Lung (tissue), 12 donors: ENCODE data around the gene PPFIA3. TPM values are rescaled to one million over a fixed set of nuclear protein-coding genes. Genes with fewer than 3 reads are reported as not detected.

Experiments
- ATAC-seq: fragments of 200-7000 bp; cut with Tn5 transposase; one replicate; pipeline ENCODE4 v1.9.1; 2020; ENCODE audit warnings: moderate number of reproducible peaks; ENCODE audit not compliant: insufficient read depth, low FRiP score
- DNase-seq, 3 donors: peaks; one replicate each; pipeline ENCODE4 v3.0.0-alpha.2; 2013 to 2017
- H3K27ac ChIP-seq, 2 donors: one replicate each; pipeline ENCODE4 v1.5.1; 2013; ENCODE audit warnings: mild to moderate bottlenecking in 2 of 2, moderate library complexity in 2 of 2, control low read depth in 1 of 2, inconsistent platforms in 1 of 2, low read depth in 1 of 2, low read length in 1 of 2
- H3K27me3 ChIP-seq, 3 donors: one replicate each; pipeline ENCODE4 v1.5.1; 2013; ENCODE audit warnings: low read length in 2 of 3; ENCODE audit not compliant: control insufficient read depth in 3 of 3, insufficient read depth in 3 of 3
- H3K36me3 ChIP-seq, 4 donors: one replicate each; pipeline ENCODE4 v1.5.1; 2013; ENCODE audit warnings: low read length in 4 of 4, mild to moderate bottlenecking in 1 of 4, moderate library complexity in 1 of 4; ENCODE audit not compliant: control insufficient read depth in 4 of 4, insufficient read depth in 4 of 4
- H3K4me1 ChIP-seq, 5 donors: one replicate each; pipeline ENCODE4 v1.5.1; 2013; ENCODE audit warnings: low read length in 5 of 5, mild to moderate bottlenecking in 2 of 5, moderate library complexity in 1 of 5; ENCODE audit not compliant: control insufficient read depth in 5 of 5, insufficient read depth in 5 of 5
- H3K4me3 ChIP-seq: one replicate; pipeline ENCODE4 v1.5.1; 2013; ENCODE audit warnings: mild to moderate bottlenecking, control low read depth, moderate library complexity
- H3K9ac ChIP-seq, 2 donors: one replicate each; pipeline ENCODE4 v1.5.1; 2013; ENCODE audit warnings: low read length in 2 of 2, control low read depth in 1 of 2; ENCODE audit not compliant: insufficient read depth in 1 of 2
- H3K9me3 ChIP-seq, 4 donors: one replicate each; pipeline ENCODE4 v1.5.1; 2013; ENCODE audit warnings: low read length in 3 of 4, mild to moderate bottlenecking in 1 of 4, moderate library complexity in 1 of 4; ENCODE audit not compliant: control insufficient read depth in 4 of 4, insufficient read depth in 3 of 4
- WGBS, 2 donors: extraction: QIAGEN DNeasy Blood & Tissue Kit; methylation state at CpG; one replicate each; pipeline ENCODE4 v1.1.7; 2013; 5-methylcytosine and 5-hydroxymethylcytosine counted together
- polyA plus RNA-seq, 2 donors: library from polyadenylated mRNA; stranded (reverse); fragments of 200-250 nt; gene quantifications; one replicate each; pipeline ENCODE4 v1.2.1, GENCODE V29; 2013
- total RNA-seq, 2 donors: library from RNA; depleted of rRNA in 1 of 2; stranded (reverse); fragments of >200 nt in 1 of 2; gene quantifications; one replicate each; pipeline ENCODE4 v1.2.1, GENCODE V29; 2014 to 2021
- TF ChIP-seq, protein P1 (sequence below): IDR thresholded peaks from 2 replicates; pipeline ENCODE4 v1.5.1; 2012; ENCODE audit warnings: mild to moderate bottlenecking; ENCODE audit errors: control extremely low read depth, extremely low read depth
- donor health status: control.
- donor health status: control.
- donor health status: Bipolar disorder and iron deficiency.
- donor health status: healthy.
- donor health status: DM: yes; HTN: yes; CAD: no.

PPFIA3 gene
- total and polyA plus RNA-seq, 4 donors, result 3.0 to 10.6 (median 8.6) TPM

DNA sequence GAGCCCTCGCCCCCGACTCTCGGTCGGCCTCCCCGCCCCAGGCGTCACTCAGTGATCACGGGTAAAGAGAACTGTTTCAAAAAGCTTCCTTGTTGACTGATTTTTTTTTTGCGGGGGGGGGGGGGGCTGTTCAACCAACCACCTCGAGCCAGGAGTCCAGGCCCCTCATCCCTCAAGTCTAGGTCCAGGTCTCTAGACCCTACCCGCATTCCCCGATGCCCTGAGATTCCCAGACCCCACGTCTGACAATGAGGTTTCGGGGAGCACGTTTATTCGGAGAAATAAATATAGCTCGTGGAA lies 31.6 kb downstream of the PPFIA3 start:
- no peaks in the 10 kb centered on the region for H3K27me3 ChIP-seq
- H3K9ac ChIP-seq, result no peak overlapping the region

DNA sequence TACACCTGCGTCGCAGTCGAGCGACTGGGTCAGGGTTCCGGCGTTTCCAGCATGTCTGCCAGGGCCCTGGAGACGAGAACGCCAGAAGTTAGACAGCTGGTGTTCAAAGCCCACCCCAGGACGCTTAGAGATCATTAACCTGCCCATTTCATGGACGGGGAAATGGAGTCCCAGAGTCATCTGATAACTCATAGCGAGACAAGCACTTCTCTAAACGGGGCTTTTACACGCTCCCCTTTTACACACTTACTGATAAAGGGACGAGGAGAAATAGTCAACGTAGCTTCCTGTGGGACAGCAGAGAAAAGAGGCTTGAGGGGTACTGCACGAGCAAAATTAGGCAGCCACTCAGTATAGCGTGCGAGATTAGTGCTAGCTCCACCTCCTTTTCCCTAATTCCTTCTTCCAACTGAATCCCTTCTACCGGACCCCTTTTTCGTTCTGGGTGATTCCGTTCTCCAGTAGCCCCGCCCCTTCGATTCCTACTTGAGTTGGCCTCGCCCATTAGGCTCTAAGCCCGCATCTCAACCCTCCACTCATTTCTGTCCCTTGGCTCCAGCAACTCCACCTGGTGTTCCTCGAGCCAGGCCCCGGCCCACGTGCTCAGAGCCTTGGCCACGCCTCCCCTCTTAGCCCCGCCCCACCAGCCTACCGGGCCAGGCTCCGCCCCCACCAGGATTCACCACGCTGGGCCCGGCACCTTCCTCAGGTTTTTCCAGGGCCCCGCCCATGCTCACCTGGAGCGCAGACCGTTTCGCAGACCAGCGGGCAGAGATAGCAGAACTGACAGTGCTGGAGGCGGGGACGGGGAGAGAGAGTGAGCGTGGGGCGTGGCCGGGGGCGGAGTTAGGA lies 32.1 kb downstream of the PPFIA3 start:
- TF ChIP-seq, protein P1, sequence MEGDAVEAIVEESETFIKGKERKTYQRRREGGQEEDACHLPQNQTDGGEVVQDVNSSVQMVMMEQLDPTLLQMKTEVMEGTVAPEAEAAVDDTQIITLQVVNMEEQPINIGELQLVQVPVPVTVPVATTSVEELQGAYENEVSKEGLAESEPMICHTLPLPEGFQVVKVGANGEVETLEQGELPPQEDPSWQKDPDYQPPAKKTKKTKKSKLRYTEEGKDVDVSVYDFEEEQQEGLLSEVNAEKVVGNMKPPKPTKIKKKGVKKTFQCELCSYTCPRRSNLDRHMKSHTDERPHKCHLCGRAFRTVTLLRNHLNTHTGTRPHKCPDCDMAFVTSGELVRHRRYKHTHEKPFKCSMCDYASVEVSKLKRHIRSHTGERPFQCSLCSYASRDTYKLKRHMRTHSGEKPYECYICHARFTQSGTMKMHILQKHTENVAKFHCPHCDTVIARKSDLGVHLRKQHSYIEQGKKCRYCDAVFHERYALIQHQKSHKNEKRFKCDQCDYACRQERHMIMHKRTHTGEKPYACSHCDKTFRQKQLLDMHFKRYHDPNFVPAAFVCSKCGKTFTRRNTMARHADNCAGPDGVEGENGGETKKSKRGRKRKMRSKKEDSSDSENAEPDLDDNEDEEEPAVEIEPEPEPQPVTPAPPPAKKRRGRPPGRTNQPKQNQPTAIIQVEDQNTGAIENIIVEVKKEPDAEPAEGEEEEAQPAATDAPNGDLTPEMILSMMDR, result no peak
- Histone ChIP-seq H3K27ac (peak overlapping the region in 1 of 2 donors; percentile 92), H3K4me3 (no peak overlapping the region), H3K9me3 (peaks cover 0 to 2% (median 0%) of the 10 kb centered on the region in 4 donors), H3K4me1 (peaks cover 0 to 33% (median 12%) of the 10 kb centered on the region in 5 donors), H3K9ac (no peak overlapping the region), H3K36me3 (no peaks in the 10 kb centered on the region), H3K27me3 (no peaks in the 10 kb centered on the region)
- 9% methylated on average over 45 of the region's 45 CpGs for WGBS, 2 donors
- ATAC-seq, result peak; percentile 2
- DNase-seq, result peak; percentile 64 to 70 (median 64)

More for the DNA sequence above, 31.6 kb downstream of the PPFIA3 start:
- TF ChIP-seq, protein P1, result no peak
- 8% methylated on average over 15 to 16 of the region's 16 CpGs for WGBS, 2 donors
- H3K36me3 ChIP-seq, result no peaks in the 10 kb centered on the region
- peaks cover 0 to 28% (median 16%) of the 10 kb centered on the region in 5 donors for H3K4me1 ChIP-seq
- DNase-seq, result no peak
- H3K4me3 ChIP-seq, result no peak overlapping the region
- ATAC-seq, result no peak
- H3K27ac ChIP-seq, result peak overlapping the region; percentile 83 to 92
- H3K9me3 ChIP-seq, result peaks cover 0 to 2% (median 0%) of the 10 kb centered on the region in 4 donors

DNA sequence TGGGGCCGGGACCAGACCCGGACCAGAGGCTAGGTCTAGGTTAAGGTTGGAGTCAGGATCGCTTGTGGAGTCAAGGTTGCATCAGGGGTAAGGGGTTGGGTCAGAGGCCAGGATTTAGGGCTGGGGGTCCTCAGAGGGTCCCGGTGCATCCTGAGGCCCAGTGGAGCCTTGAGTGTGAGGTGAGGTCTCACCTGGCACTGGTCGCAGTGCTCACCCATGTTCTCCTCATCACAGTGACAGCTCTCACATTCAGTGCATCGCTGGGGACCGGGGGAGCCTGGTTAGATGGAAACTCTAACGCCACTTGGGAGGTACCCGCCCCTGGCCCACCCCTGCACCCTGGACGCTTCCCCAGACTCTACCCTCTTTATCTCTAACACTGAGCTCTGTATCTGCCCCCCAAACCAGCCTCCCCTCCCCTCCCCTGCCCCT lies 32.8 kb downstream of the PPFIA3 start:
- no peaks in the 10 kb centered on the region for H3K27me3 ChIP-seq

More for the DNA sequence above, 32.8 kb downstream of the PPFIA3 start:
- ATAC-seq (no peak), DNase-seq (no peak)
- H3K9me3 ChIP-seq, result peaks cover 0 to 2% (median 0%) of the 10 kb centered on the region in 4 donors
- H3K36me3 ChIP-seq, result no peaks in the 10 kb centered on the region
- no peak overlapping the region for H3K9ac ChIP-seq
- TF ChIP-seq, protein P1, result no peak
- 26 to 28% methylated on average over 10 of the region's 10 CpGs for WGBS, 2 donors
- H3K4me3 ChIP-seq, result no peak overlapping the region
- H3K4me1 ChIP-seq, result peaks cover 0 to 34% (median 12%) of the 10 kb centered on the region in 5 donors
- H3K27ac ChIP-seq, result peak overlapping the region in 1 of 2 donors; percentile 47
